ENCODE measurements around the gene ISLR2.
"Not testable (repeated sequence)": the region's sequence is repeated elsewhere in the genome, so short reads cannot be mapped to it uniquely, and the experiment has no call there.

ISLR2 gene

GRCh38 chr15:74156678-74157411 is 26.5 kb downstream of the ISLR2 start:
- H3K27ac ChIP-seq = peak overlapping the region; percentile 17; the same call in 1 of the 2 replicates
- TF ChIP-seq CTCF (conservative IDR thresholded peaks at IDR 0.05) = no peak

DNA sequence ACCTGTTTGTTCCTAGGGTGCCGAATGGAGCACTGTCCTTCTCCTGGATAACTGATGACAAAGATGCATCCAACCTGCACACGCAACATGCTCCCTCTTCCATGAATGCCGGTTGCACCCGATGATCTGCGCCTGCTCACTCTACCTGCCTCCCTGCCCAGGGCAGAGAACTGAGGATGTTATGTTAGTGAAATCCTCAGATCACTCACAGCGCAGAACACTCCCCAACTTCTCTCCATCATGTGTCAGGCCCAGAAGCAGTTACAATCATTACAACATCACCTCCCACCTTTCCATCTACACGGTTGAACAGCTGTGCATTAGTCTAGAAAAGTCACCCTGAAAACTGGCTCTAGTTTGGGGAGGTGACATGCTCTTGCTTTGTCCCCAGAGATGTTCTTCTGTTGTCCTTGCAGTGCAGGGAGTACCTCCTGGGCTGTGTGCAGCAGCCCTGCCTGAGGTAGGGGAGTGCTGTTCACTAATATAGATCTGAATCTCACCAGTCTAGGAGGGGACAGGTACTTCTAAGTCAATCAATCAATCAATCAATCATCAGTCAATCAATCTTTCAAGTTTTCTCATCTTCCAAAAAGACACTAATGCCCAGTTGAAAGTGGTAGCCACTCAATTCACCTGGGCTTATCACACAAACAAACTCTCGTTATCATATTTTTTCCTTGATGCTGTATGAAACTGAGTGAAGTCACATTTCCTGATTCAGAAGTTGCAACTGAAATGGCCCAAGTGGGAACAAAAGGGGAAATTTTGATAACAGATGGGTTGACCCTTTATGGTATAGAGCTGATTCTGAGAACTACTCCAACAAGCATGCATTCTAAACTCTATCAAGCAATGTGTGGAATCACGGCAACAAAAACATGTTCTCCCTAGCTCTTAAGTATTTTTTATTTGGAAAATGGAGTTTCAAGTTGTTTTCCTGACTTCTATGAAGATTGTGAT is 27.8 kb downstream of the ISLR2 start:
- no peak for TF ChIP-seq CTCF (conservative IDR thresholded peaks at IDR 0.05)
- H3K27ac ChIP-seq = peak overlapping the region; percentile 17; the same call in 1 of the 2 replicates

GRCh38 chr15:74158855-74159650 is 28.7 kb downstream of the ISLR2 start:
- TF ChIP-seq CTCF (conservative IDR thresholded peaks at IDR 0.05) = no peak
- no peak overlapping the region for H3K27ac ChIP-seq

DNA sequence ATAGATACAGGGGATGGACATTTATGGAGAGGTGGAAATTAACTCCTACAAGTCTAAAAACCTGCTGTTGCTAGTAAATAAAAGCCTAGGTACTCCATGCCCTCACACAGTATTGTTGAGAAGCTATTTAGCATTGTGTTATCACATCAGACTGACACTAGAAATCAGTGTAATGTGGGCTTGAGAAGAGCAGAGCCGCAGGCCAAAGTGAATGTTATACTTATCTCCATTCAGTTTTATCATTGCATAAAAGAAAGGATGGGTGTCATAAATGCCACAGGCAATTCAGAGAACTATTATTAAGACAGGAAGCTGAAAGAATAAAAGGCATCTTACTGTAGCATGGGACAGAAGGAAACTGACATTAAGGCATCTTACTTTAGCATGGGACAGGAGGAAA is 29.4 kb downstream of the ISLR2 start:
- TF ChIP-seq CTCF (conservative IDR thresholded peaks at IDR 0.05) = no peak
- H3K27ac ChIP-seq = no peak overlapping the region

DNA sequence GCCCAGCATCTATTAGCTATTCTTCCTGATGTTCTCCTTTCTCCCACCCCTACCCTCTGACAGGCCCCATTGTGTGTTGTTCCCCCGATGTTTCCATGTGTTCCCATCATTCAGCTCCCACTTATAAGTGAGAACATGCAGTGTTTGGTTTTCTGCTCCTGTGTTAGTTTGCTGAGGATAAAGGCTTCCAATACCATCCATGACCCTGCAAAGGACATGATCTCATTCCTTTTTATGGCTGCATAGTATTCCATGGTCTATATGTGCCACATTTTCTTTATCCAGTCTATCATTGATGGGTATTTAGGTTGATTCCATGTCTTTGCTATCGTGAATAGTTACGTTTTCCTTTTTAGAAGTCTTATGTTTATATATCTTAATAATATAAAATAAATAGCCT is 30.0 kb downstream of the ISLR2 start:
- not testable (repeated sequence) for H3K27ac ChIP-seq

GRCh38 chr15:74162195-74162536 is 31.8 kb downstream of the ISLR2 start:
- H3K27ac ChIP-seq = not testable (repeated sequence)

- no peak overlapping the region for H3K27ac ChIP-seq
- no peak for TF ChIP-seq CTCF (conservative IDR thresholded peaks at IDR 0.05)
Observed at GRCh38 chr15:74165461-74165860, 35.1 kb downstream of the ISLR2 start.

DNA sequence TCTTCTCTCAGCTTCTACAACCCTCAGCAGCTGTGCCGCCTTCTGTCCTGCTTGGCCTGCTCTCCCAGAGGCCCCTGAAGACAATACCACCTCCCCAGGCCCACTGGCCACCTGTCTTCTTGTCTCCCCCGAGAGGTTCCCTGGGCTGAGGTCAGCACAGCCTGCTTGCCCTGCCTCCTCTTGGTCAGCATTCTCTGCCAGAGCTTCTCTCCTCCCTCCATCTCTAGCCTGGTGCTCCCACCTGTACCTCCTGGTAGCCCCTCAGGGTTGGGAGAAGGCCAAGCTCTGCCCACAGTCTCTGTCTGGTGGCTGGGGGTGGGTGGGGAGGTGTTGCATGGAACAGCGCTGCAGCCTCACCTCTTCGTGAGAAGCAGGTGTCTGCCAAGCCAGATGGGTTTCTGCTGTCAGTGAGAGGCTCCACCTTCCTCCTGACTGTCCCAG is 37.5 kb downstream of the ISLR2 start:
- TF ChIP-seq CTCF (conservative IDR thresholded peaks at IDR 0.05) = no peak
- H3K27ac ChIP-seq = no peak overlapping the region
